Measurements from ENCODE around the gene RASA3. TPM values are rescaled to one million over a fixed set of nuclear protein-coding genes. Genes with fewer than 3 reads are reported as not detected.

Gene RASA3
- total and polyA plus RNA-seq, 2 of the 8 experiments (the other 6 are each of a cell fraction or from before 2014, with no cell fraction given) = 7.5 to 21.9 TPM

- Histone ChIP-seq H3K4me2 (ENCODE audit: insufficient read depth in 1 of 2, low read depth in 2 of 2, low read length in 2 of 2) (no peak overlapping the region), H2BK5ac (ENCODE audit: low read depth, low read length) (no peak overlapping the region), H4K5ac (ENCODE audit: insufficient read length, low read depth, low read length) (no peak overlapping the region), H3K79me2 (ENCODE audit: control insufficient read depth in 1 of 2, insufficient read depth in 2 of 2, low read length in 2 of 2) (no peaks in the 10 kb centered on the region), H3K36me3 (ENCODE audit: control insufficient read depth in 2 of 4, insufficient read depth in 4 of 4, low read length in 3 of 4) (no peaks in the 10 kb centered on the region), H4K20me1 (replicated peaks in 1 of 2; ENCODE audit: control insufficient read depth in 1 of 2, insufficient read depth in 2 of 2, low read length in 2 of 2) (no peaks in the 10 kb centered on the region), H3K4me3 (ENCODE audit: extremely low read depth in 1 of 4, insufficient read depth in 2 of 4, low read depth in 3 of 4, low read length in 4 of 4) (no peak overlapping the region), H2BK15ac (ENCODE audit: low read length) (no peak overlapping the region), H3K18ac (ENCODE audit: extremely low read depth, low read length) (no peak overlapping the region), H3K23me2 (ENCODE audit: low read depth, low read length) (no peaks in the 10 kb centered on the region), H2BK12ac (ENCODE audit: low read depth, low read length) (no peak overlapping the region), H2AK5ac (ENCODE audit: low read depth, low read length) (no peak overlapping the region), H3K56ac (replicated peaks; ENCODE audit: insufficient read length, low read depth, low read length) (no peak overlapping the region), H3K27me3 (replicated peaks in 1 of 4; ENCODE audit: control insufficient read depth in 3 of 4, extremely low read depth in 1 of 4, insufficient read depth in 3 of 4, low read length in 3 of 4) (no peaks in the 10 kb centered on the region), H4K8ac (ENCODE audit: extremely low read depth, insufficient read depth, low read length) (no peak overlapping the region), H4K91ac (replicated peaks; ENCODE audit: insufficient read length, low read length) (no peak overlapping the region), H3K9ac (replicated peaks in 1 of 4; ENCODE audit: extremely low read depth in 1 of 4, low read depth in 3 of 4, low read length in 3 of 4) (no peak overlapping the region), H3K79me1 (ENCODE audit: low read depth, low read length) (no peaks in the 10 kb centered on the region; the same call in 1 of the 2 replicates), H3K27ac (ENCODE audit: low read depth, low read length) (no peak overlapping the region), H2BK120ac (replicated peaks; ENCODE audit: low read depth, low read length) (no peak overlapping the region), H3K4ac (replicated peaks; ENCODE audit: insufficient read length, low read depth, low read length) (no peak overlapping the region), H2AFZ (ENCODE audit: low read length) (no peak overlapping the region), H2BK20ac (ENCODE audit: low read length) (no peak overlapping the region), H3K23ac (ENCODE audit: insufficient read length) (no peak overlapping the region), H3K14ac (ENCODE audit: insufficient read length) (no peak overlapping the region), H3K9me3 (ENCODE audit: insufficient read depth in 2 of 2, low read depth in 1 of 2, low read length in 1 of 2) (peaks cover 21 to 57% of the 10 kb centered on the region in 2 experiments; a peak in 3 of 4 replicates), H3K4me1 (replicated peaks in 1 of 4; ENCODE audit: control insufficient read depth in 3 of 4, insufficient read depth in 4 of 4, low read length in 3 of 4) (peaks cover 0 to 1% (median 0%) of the 10 kb centered on the region in 4 experiments; a peak in 1 of 7 replicates)
- DNase-seq (ENCODE audit: low read depth in 1 of 2, low spot score in 2 of 2) (no peak), FAIRE-seq (no peak)
- CTCF ChIA-PET (ENCODE audit: partially characterized antibody) = no interaction called here
- TF ChIP-seq ZNF274 (IDR thresholded peaks at IDR 0.05; ENCODE audit: borderline replicate concordance, extremely low read depth, low read length) = no peak
- TF ChIP-seq, protein P1, sequence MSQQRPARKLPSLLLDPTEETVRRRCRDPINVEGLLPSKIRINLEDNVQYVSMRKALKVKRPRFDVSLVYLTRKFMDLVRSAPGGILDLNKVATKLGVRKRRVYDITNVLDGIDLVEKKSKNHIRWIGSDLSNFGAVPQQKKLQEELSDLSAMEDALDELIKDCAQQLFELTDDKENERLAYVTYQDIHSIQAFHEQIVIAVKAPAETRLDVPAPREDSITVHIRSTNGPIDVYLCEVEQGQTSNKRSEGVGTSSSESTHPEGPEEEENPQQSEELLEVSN (IDR thresholded peaks at IDR 0.05) = no peak
- no peak for TF ChIP-seq GTF2F1 (IDR thresholded peaks at IDR 0.05; ENCODE audit: borderline replicate concordance, low read depth, low read length)
- no peak for TF ChIP-seq SP1 (IDR thresholded peaks at IDR 0.05; ENCODE audit: low read depth, low read length)
- no peak for TF ChIP-seq EGR1 (IDR thresholded peaks at IDR 0.05; ENCODE audit: borderline replicate concordance, low read depth, low read length)
- TF ChIP-seq NANOG (IDR thresholded peaks at IDR 0.05; ENCODE audit: insufficient read depth, low read depth, low read length, poor library complexity, severe bottlenecking) = no peak
- no peak for TF ChIP-seq TAF1 (IDR thresholded peaks at IDR 0.05; ENCODE audit: low read depth, low read length)
- TF ChIP-seq JUND (IDR thresholded peaks at IDR 0.05; ENCODE audit: low read length) = no peak
- no peak for TF ChIP-seq SP2 (IDR thresholded peaks at IDR 0.05; ENCODE audit: low read length)
- WGBS, 2 experiments (ENCODE audit: extremely low coverage in 1 of 2, insufficient coverage in 1 of 2, insufficient read length in 1 of 2, insufficient replicate concordance in 2 of 2, low coverage in 1 of 2, low lambda C conversion rate in 2 of 2, missing lambda C conversion rate in 1 of 2) = 97% methylated on average over 14 of the region's 14 CpGs; no CpG with 5 or more reads in 1 of the 2 experiments
- POLR2A ChIA-PET (ENCODE audit: partially characterized antibody) = no interaction called here
Measured at GRCh38 chr13:113956571-113956970, 175.9 kb downstream of the RASA3 start.
